Femur (tissue), 1 donor: ENCODE measurements around the gene C1orf56.
"Not testable (repeated sequence)": the region's sequence is repeated elsewhere in the genome, so short reads cannot be mapped to it uniquely, and the experiment has no call there.

Source experiments
- DNase-seq: peaks from one replicate; pipeline ENCODE4 v3.0.0-alpha.2; 2017

Gene C1orf56

GRCh38 chr1:151062741-151063371, 15.3 kb downstream of the C1orf56 start:
- DNase-seq, result no peak

- no peak for DNase-seq
Measured at GRCh38 chr1:151065089-151065645, 17.6 kb downstream of the C1orf56 start.

GRCh38 chr1:151067185-151067584, 19.6 kb downstream of the C1orf56 start:
- no peak for DNase-seq

GRCh38 chr1:151069103-151069486, 21.5 kb downstream of the C1orf56 start:
- no peak for DNase-seq

GRCh38 chr1:151070474-151071276, 23.1 kb downstream of the C1orf56 start, which contains the start of gene GABPB2:
GABPB2 (plus strand) TSS chr1:151070761; CDS start chr1:151088190, 17,429 bp downstream.
- peak; percentile 96 for DNase-seq

GRCh38 chr1:151072224-151072623, 24.7 kb downstream of the C1orf56 start:
- no peak for DNase-seq

GRCh38 chr1:151085953-151086559, 38.5 kb downstream of the C1orf56 start:
- no peak for DNase-seq

GRCh38 chr1:151097426-151097825, 49.9 kb downstream of the C1orf56 start:
- DNase-seq, result not testable (repeated sequence)

GRCh38 chr1:151098126-151098525, 50.6 kb downstream of the C1orf56 start:
- DNase-seq, result no peak
